Epithelial cell of proximal tubule (primary cell): ENCODE measurements around the gene CLGN. TPM values are rescaled to one million over a fixed set of nuclear protein-coding genes. Genes with fewer than 3 reads are reported as not detected.

ENCODE experiments used
- DNase-seq: peaks from one replicate; pipeline ENCODE4 v3.0.0-alpha.2; 2011; ENCODE audit warnings: low read depth
- H3K4me3 ChIP-seq: 2 replicates; pipeline ENCODE4 v1.5.1; 2011; ENCODE audit warnings: low read depth, mild to moderate bottlenecking, low read length
- CTCF ChIP-seq: conservative IDR thresholded peaks from 2 replicates; pipeline ENCODE4 v1.5.1; 2012; ENCODE audit warnings: low read depth, mild to moderate bottlenecking, low read length
- total RNA-seq: library from RNA; depleted of rRNA; stranded (reverse); fragments of >200 nt; gene quantifications from 2 replicates; pipeline ENCODE4 v1.2.3, GENCODE V29; 2015

The CLGN gene
- total RNA-seq, 1 donor from 2014 or later = 8.1 TPM

GRCh38 chr4:140351093-140352075 lies 76.1 kb downstream of the CLGN start:
- TF ChIP-seq CTCF = no peak
- H3K4me3 ChIP-seq = no peak overlapping the region
- DNase-seq = no peak

GRCh38 chr4:140349816-140350215 lies 77.6 kb downstream of the CLGN start:
- no peak overlapping the region for H3K4me3 ChIP-seq
- DNase-seq = no peak
- no peak for TF ChIP-seq CTCF

DNA sequence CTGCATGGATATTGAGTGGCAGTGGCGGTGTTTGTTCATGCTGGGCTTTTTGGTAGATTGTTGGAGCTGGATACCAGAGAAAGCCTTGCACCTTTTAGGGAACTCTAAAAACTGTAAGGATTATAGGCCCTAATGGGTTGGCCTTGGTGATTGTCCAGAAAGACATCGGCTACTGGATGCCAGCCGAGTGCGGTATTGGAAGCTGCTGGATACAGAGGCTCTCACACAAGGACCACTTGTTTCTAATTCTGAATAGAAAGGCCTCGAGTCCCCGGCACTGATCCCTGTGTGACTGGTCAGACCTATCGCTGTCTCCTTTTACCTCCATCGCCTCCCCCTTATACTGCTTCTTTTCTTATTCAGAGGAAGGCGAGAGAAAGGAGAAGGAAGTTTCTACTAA lies 81.3 kb downstream of the CLGN start:
- DNase-seq = no peak
- no peak for TF ChIP-seq CTCF
- H3K4me3 ChIP-seq = no peak overlapping the region

- TF ChIP-seq CTCF = no peak
- DNase-seq = no peak
- H3K4me3 ChIP-seq = peak overlapping the region; percentile 44
These were observed 82.8 kb downstream of the CLGN start for GRCh38 chr4:140344621-140345020.

DNA sequence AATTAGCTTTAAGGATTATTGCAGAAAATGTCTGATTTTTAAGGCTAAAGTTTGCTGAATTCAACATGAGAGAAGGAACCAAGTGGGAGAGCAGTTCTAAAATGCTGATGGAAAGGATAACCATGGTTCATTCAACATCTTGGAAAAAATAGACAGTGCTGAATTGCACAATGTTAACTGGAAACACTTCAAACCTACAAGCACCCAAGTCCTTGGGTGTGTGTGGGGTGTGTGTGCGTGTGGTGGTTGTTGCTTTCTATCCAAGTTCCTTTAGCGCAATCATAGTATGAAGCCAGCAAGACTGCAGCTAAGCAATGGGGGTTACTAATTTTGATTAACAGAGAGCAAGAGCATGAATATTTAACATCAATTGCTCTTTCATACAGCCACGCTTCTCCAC lies 83.3 kb downstream of the CLGN start:
- no peak for DNase-seq
- peak overlapping the region; percentile 44 for H3K4me3 ChIP-seq
- no peak for TF ChIP-seq CTCF

DNA sequence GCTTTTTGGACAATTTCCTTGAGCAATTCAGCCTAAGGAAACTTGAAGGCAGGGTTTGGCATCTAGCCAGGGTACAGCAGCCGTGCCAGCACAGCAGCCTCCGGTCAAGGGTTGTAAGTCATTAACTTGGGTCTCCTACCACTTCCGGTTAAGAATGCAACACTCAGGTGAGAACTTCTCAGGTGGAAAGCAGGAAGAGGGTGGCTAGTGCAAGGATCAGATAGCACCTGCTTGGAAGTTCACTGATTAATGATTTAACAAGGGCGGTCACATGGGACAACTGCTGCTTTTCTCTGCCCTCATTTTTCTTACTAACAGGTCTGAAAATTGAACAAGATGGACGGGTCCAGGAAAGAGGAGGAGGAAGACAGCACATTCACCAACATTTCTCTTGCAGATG lies 84.1 kb downstream of the CLGN start:
- peak; percentile 78 for DNase-seq
- peak overlapping the region; percentile 32 for H3K4me3 ChIP-seq
- TF ChIP-seq CTCF = no peak

DNA sequence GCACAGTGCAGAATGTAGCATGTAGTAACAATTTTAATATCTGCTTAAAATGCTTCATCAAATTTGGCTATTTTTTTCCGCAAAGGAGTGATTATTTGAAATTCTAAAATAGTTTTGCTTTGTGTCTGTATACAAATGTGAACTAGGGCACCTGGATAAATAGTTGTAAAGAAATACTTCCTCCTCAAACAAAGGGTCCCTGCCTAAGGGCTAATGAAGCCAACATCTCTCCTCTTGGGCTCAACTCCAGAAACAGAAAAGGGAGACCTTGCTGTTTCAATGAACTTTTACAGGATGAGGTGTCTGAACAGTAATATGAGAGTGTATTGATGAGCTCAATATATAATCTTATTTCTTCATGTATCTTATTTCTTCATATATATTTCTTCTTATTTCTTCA lies 84.8 kb downstream of the CLGN start:
- no peak overlapping the region for H3K4me3 ChIP-seq
- no peak for TF ChIP-seq CTCF

More for the DNA sequence above, 84.8 kb downstream of the CLGN start:
- DNase-seq = no peak
